GM18507 (cell line): Measurements from ENCODE around the gene CRY1.
"Not testable (repeated sequence)": the region's sequence is repeated elsewhere in the genome, so short reads cannot be mapped to it uniquely, and the experiment has no call there.

Source experiments
- DNase-seq: peaks from one replicate; pipeline ENCODE4 v3.0.0; 2011; ENCODE audit warnings: low read depth; ENCODE audit not compliant: insufficient read length; ENCODE audit errors: extremely low spot score
- FAIRE-seq: peaks from 2 replicates; lab custom pipeline; 2011; peaks lifted over from hg19 to GRCh38; lab: Jason Lieb, UNC

The CRY1 gene

DNA sequence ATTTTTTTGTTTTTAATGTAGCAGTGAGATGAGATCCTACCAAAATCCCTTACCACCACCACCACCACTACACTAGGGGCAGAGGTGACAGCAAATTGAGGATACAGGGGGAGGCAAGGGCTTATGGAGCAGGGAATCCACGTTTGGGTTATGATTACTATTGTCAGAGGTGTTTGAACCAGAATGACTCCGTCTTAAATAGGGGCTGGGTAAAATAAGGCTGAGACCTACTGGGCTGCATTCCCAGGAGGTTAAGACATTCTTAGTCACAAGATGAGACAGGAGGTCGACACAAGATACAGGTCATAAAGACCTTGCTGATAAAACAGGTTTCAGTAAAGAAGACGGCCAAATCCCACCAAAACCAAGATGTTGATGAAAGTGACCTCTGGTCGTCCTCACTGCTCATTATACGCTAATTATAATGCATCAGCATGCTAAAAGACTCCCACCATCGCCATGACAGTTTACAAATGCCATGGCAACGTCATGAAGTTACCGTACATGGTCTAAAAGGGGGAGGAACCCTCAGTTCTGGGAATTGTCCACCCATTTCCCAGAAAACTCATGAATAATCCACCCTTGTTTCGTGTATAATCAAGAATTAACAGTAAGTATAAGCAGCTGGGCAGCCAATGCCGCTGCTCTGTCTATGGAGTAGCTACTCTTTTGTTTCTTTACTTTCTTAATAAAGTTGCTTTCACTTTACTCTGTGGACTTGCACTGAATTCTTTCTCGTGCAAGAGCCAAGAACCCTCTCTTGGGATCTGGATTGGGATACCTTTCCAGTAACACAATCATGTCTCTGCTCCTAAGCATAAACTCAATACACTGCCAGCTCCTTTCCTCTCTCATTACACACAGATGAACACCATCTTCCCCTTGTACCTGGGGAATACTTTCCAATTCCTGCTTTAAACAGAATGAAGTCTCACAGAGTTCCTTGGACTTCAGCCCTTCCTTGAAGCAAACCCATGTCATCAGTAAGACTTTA is 16.7 kb upstream of the CRY1 start:
- DNase-seq (no peak), FAIRE-seq (no peak)

DNA sequence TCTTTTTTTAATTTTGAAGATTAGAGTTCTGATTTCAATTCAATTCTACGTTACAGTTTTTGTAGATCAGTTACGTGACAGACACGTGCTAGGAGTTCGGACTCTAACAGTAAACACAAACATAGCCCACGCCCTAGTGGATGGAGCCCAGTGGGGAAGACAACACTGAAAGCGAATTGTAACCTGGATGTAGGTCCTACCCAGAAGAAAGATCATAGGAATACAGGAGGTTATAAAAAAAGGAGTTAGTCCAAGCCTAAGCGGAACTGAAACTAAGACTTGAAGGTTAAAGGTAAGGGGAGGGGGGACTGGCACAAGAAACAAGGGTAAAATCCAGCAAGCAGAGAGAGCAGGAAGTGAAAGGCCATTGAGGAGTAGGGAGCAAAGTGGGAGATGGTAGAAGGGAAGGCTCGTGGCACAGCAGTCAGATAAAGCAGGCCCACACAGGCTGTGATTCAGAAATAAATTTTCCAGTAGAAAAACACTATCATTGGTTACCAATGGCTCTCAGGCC is 15.7 kb upstream of the CRY1 start:
- DNase-seq, result no peak
- no peak for FAIRE-seq

DNA sequence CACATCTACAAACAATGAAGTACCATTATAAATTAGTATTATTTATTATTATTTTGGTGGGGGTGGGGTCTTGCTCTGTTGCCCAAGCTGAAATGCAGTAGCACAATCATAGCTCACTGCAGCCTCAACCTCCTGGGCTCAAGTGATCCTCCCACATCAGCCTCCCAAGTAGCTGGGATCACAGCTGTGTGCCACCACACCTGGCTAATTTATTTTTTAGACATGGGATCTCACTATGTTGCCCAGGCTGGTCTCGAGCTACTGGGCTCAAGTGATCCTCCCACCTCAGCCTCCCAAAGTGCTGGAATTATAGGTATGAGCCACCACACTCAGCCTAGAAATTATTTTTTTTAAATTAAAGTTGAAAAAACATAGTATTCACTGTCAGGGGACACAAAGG is 15.0 kb upstream of the CRY1 start:
- not testable (repeated sequence) for FAIRE-seq, DNase-seq

DNA sequence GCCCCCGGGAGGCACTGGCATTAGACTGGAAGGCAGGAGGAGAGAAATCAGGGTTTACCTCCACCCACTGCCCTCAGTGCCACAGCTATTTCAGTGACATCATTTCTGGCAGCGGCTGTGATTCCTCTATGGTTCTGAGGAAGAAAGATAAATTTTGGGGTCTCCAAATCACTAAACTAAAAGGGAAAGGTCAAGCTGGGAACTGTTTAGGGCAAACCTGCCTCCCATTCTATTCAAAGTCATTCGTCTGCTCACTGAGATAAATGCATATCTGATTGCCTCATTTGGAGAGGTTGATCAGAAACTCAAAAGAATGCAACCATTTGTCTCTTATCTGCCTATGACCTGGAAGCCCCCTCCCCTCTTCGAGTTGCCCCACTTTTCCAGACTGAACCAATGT is 14.0 kb upstream of the CRY1 start:
- FAIRE-seq, result no peak
- DNase-seq, result no peak

DNA sequence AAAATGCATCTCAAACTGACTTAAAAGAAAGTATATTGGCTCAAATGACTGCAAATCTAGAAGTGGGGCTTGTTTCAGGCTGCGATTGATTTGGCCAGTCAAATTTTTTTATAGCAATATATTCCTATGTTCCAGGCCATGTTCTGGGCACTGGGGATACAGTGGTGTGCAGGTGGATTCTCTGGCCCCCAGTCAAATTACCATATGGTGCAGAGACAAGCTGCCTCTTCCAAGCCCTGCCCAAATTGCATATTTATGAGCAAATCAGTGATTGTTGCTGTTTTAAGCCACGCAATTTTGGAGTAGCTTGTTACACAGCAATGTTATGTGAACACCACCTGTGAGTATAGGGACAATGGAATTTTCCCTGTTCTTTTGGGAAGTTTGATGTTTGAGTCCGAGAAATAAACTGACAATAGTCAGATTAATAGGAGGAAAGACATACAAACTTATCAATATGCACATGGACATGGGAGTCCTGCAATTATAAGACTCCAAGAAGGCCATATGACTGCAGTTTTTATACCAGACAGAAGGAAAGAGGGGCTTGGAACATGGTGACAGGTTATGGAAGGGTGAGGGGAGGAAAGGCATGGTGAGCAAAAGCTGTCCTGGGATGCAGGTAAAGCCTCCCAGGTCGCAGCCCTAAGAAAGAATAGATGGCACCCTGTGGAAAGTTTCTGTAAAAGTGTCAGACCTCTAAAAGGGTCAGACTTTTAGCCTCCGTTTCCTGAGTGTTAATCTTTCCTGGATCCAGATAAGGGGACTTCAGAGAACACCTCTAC is 13.1 kb upstream of the CRY1 start:
- no peak for FAIRE-seq

DNA sequence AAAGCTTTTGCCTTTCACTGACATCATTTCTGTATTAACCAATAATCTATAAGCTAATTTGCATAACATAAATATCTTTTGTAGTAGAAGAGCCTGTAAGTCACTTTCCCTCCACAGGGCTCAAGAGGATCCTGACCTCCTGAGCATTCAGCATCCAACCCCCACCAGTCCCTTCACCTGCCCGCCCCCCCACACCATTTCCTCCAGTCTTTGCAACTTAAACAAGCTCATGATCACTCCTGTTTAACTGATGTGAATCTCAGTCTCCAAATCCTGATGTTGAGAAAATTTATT is 12.0 kb upstream of the CRY1 start:
- no peak for FAIRE-seq

More for the DNA sequence above, 13.1 kb upstream of the CRY1 start:
- no peak for DNase-seq

DNA sequence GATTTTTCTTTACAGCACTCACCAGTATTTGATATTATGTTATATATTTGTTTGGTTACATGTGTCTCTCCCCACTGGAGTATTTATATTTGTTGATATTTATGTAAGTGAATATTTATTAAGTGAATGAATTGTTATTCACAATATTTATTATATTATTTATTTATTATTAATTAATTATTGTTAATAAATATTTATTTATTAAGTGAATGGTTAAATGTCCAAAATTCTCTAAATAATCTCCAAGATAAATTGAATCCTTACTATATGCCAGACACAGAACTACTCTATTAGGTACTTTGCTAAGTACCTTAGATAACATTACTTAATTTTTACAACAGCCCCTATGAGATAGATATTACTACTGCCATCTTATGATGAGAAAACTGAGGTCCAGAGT is 10.2 kb upstream of the CRY1 start:
- FAIRE-seq, result no peak

More for the DNA sequence above, 12.0 kb upstream of the CRY1 start:
- DNase-seq, result no peak

DNA sequence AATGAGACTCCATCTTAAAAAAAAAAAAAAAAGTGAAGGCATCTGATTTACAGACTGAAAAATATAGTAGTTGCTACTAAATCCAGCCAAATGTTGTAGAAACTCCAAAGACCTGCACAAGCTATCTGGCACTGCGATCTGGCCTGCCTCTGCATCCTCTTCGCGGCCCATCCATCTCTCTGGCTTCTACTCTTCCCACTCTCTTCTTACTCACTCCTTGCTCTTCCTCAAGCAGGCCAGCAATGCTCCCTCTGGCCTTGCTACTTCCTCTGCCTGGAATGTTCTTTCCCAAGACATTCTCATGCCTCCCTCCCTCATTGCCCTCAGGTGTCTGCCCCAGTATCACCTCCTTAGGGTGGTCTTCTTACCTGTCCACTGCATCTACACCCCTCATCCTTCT is 9.7 kb upstream of the CRY1 start:
- DNase-seq, result no peak
- FAIRE-seq, result no peak

More for the DNA sequence above, 10.2 kb upstream of the CRY1 start:
- no peak for DNase-seq

DNA sequence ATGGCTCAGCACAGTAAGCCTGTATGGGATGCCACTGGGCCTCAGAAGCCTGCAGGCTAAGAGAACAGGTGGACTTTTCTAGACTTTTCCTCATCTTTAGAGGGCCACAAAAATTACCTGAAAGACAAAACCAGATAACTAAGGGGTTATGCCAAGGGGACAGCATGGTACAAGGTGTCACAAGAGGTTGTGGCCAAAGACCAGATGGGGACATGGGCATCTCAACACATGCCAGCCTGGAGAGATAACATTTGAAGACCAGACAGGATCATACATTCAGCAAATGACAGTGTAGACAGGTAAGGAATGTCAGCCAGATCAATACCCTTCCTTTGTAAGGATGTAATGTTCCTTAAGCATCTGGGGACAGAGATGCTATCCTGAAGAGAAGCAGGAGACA is 8.9 kb upstream of the CRY1 start:
- FAIRE-seq, result no peak
- DNase-seq, result no peak

DNA sequence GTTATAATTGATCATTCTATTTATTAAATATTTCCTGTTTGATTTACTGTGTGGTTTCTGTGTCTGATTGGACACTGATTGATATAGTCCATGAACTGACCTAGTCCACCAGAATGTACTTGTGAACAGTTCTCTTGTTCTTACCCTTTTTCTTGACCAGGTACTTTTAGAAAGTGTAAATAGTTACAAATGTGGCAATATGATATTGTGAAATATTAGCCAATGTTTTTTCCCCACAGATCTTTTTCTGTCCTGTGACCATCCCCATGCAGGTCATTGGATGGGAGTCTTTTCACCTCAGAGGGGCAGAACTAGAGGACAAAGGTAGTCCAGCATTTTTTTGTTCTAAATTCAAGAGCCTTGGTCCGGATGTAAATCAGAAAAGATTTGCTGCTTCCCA is 8.3 kb upstream of the CRY1 start:
- DNase-seq (no peak), FAIRE-seq (no peak)

DNA sequence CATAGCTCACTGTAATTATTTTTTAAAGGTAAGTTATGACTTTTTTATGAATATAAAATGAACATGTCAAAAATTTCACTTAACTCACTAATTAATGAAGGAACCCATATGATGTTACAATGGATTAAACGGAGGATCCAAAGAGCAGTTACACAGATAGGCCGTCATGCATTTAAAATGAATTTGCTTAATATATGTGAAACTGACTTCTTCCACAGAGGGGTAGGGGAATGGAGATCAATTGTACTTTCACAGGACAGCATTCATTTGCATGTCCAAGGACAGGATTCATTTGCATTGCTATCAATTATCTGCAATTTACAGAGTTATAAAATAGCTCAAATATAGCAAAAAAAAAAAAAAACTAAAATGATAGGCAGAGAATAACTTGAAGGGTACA is 6.6 kb upstream of the CRY1 start:
- no peak for DNase-seq
- FAIRE-seq, result no peak

DNA sequence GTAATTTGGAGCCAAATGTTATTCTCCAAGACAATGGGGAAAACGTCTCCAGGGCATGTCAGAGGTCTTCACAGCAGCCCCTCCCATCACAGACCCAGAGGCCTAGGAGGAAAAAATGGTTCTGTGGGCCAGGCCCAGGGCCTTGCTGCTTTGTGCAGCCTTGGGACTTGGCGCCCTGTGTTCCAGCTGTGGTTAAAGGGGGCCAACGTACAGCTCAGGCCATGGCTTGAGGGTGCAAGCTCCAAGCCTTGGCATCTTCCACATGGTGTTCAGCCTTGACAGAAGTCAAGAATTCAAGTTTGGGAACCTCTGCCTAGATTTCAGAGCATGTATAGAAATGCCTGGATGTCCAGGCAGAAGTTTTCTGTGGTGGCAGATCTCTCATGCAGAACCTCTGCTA is 3.2 kb upstream of the CRY1 start:
- FAIRE-seq (no peak), DNase-seq (no peak)

DNA sequence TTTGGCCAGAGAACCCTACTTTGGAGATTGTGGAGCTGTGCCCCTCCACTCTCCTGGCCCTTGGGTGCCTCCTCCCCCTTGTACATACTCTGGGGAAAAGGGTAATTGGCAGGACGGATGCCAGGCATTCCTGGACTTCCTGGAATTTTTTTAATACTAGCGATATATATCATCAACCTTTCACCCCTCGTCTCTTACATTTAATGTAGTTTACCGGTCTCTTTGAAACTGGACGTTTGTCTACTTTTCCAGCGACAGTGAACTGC is 767 bp upstream of the CRY1 start:
- no peak for DNase-seq
- no peak for FAIRE-seq

DNA sequence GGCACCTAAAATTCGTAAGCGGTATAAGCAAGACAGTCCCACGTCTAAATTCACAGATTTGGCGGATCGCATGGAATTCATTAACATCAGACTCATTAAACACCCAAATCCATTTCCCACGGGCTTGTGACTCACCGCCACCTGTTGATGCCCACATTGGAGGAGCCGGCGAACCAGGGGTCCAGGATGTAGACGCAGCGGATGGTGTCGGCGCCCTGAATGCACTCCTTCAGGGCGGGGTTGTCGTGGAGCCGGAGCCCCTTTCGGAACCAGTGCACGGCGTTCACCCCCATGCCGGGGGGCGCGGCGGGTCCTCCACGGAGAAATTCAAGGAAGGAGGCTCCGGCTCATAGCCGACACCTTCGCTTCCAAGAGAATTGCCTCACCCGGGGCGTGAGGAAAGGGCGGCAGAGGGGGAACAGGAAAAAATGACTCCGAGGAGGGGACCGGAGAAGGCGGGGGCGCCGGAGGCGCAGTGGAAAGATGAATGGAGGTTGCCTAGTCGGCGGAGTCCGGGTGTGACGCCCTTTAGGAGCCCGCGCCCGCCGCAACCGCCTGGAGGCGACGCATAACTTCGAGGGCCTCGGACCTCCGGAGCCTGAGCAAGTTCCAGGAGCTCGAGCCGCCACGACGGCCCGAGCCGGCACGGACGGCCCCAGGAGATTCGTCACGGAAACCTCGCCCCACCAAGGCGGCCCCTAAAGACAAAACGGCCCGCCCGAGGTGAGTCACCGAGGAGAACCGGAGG is 506 bp downstream of the CRY1 start:
- DNase-seq, result no peak

DNA sequence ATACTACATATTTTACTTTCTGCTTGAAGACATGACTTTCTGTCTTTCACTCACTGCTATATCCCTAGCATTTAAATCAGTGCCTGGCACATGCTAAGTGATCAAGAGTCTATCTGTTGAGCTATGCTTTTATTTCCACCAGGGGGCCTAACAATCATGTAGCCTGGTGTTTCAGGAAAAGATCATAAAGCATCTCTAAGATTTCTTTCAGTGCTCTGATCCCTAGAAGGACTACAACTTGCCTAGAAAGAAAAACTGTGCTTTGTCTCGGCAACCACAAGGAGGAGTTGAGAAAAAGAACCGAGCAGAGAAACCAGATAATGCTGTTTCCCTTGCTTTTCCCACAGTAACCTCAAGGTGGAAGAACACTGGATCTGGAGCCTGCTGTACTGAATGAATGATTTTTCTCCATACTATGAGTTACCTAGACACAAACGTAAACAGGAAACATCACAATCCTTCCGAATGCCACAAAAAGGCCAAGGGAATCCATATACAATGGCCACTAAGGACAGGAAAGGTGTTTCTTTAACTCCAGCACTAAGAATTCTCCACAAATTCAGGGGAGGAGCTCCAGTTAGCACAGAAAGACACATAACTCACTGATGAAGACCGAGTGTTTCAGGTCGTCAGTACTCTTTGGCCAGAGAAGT is 1.2 kb downstream of the CRY1 start:
- no peak for FAIRE-seq

More for the DNA sequence above, 506 bp downstream of the CRY1 start:
- no peak for FAIRE-seq

DNA sequence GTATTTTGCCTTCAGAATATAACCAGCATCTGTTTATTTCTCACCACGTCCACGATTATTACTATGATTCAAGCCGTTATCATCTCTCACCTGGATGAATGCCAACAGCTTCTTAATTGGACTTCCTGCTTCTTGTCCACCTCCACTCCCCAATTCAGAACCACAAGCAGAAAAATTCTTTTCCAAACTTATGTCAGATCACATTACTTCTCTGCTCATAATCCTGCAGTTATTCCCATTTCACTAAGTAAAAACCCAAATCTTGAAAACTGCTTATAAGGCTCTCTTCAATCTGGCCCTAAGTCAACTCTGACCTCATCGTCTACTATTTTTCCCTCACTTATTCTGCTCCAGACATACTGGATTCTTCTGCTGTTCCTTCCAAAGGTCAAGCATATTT is 2.0 kb downstream of the CRY1 start:
- FAIRE-seq (no peak), DNase-seq (no peak)

More for the DNA sequence above, 1.2 kb downstream of the CRY1 start:
- DNase-seq, result no peak

DNA sequence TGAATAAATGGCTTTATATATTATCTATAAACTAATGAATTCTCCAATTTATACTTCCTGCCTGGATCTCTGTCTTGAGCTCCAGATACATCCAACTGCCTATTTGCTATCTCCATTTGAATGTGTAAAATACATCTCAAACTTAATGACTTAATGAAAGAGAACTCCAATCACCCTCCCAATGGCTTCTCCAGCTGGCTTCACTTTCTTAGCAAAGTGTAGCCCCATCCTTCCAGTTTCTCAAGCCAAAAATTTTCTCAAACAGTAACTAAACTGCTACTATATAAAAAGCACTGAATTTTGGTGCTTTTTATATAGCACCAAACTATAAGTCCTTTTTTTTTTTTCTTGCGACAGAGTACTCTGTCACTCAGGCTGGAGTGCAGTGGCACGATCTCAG is 2.6 kb downstream of the CRY1 start:
- DNase-seq (no peak), FAIRE-seq (no peak)

DNA sequence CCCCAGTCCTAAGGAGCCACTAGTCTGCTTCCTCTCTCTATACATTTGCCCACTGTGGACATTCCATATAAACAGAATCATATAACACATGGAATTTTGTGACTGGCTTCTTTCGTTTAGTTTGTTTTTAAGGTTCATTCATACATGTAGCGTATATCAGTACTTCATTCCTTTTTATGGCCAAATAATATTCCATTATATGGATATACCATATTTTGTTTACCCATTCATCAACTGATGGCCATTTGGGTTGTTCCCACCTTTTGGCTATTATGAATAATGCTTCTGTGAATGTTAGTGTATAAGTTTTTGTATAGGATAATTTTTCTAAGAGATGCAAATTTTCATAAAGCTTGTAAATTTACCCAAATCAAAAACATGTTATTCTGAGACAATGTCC is 4.4 kb downstream of the CRY1 start:
- DNase-seq, result no peak
- FAIRE-seq, result no peak

DNA sequence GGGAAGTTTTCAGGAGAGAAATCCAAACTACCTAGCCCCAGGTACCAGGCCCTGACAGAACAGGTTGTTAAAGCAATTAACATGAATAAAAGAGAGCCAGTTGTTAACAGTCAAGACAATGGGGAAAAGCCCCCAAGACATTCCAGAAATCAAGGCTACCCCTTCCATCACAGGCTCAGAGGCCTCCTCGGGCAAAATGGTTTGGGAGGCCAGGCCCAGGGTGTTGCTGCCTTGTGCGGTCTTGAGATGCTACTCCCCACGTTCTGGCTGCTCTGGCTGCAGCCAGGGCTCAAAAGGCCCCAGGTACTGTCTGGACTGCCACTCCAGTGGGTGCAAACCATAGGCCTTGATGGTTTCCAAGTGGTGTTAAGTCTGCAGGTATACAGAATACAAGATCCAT is 7.0 kb downstream of the CRY1 start:
- DNase-seq (no peak), FAIRE-seq (no peak)

DNA sequence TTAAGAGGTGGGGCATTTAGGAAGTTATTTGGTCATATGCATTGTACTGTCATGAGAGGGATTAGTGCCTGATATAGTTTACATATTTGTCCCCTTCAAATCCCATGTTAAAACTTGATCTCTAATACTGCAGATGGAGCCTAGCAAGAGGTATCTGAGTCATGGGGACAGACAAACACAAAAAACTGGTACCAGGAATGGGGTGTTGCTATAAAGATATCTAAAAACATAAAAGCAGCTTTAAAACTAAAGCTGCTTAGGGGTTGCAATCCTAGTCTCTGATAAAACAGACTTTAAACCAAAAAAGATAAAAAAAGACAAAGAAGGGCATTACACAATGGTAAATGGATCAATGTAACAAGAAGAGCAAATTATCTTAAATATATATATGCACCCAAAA is 11.6 kb downstream of the CRY1 start:
- DNase-seq (no peak), FAIRE-seq (no peak)
